VCaP (cell line): ENCODE measurements around the gene RNF150.
"Not testable (repeated sequence)": the region's sequence is repeated elsewhere in the genome, so short reads cannot be mapped to it uniquely, and the experiment has no call there.

Experiments used
- H3K27ac ChIP-seq: fragments of 450-650 bp; 2 replicates; pipeline ENCODE4 v1.5.1; 2017
- TF ChIP-seq, protein P1 (sequence below): fragments of 450-650 bp; conservative IDR thresholded peaks from 2 replicates; pipeline ENCODE4 v1.5.1; 2017; ENCODE audit warnings: mild to moderate bottlenecking, moderate library complexity

RNF150 gene

DNA sequence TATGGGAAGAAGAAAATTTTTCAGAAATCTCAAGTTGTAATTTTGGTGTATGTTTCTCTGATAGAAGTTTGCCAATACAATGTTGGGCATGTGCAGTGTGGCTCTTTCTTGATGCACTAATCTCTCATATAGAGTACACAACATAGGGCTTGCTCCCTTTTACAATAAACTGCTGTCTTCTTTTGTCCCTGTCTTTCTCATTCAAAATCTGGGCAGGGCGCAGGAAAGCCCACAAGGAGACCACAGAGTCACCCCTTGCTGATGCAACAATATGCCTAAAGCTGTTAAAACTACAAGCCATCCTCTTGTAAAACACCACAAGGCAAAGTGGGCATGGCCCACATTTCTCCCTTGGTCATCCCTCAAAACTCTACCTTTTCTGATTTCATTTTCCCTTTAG is 313.7 kb downstream of the RNF150 start:
- TF ChIP-seq, protein P1, sequence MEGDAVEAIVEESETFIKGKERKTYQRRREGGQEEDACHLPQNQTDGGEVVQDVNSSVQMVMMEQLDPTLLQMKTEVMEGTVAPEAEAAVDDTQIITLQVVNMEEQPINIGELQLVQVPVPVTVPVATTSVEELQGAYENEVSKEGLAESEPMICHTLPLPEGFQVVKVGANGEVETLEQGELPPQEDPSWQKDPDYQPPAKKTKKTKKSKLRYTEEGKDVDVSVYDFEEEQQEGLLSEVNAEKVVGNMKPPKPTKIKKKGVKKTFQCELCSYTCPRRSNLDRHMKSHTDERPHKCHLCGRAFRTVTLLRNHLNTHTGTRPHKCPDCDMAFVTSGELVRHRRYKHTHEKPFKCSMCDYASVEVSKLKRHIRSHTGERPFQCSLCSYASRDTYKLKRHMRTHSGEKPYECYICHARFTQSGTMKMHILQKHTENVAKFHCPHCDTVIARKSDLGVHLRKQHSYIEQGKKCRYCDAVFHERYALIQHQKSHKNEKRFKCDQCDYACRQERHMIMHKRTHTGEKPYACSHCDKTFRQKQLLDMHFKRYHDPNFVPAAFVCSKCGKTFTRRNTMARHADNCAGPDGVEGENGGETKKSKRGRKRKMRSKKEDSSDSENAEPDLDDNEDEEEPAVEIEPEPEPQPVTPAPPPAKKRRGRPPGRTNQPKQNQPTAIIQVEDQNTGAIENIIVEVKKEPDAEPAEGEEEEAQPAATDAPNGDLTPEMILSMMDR = no peak
- no peak overlapping the region for H3K27ac ChIP-seq

DNA sequence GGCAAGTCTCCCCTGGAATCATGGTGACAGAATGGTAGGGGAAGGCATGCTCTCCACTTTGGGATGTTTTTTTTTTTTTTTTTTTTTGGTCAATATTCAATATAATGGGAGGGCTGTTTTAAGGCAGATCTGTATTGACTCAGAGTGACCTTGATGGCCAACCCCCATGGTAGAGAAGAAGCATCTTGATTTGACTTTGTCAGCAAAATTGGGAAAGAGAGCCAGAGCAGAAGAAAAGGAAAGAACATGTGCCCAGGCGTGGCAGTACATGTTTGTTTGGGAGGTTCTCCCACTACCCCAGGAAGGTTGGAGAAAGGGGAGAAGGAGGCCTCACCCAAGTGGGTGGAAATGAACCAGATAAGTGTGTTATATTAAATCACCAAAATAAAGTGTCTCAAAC is 314.8 kb downstream of the RNF150 start:
- no peak overlapping the region for H3K27ac ChIP-seq
- TF ChIP-seq, protein P1 = no peak

DNA sequence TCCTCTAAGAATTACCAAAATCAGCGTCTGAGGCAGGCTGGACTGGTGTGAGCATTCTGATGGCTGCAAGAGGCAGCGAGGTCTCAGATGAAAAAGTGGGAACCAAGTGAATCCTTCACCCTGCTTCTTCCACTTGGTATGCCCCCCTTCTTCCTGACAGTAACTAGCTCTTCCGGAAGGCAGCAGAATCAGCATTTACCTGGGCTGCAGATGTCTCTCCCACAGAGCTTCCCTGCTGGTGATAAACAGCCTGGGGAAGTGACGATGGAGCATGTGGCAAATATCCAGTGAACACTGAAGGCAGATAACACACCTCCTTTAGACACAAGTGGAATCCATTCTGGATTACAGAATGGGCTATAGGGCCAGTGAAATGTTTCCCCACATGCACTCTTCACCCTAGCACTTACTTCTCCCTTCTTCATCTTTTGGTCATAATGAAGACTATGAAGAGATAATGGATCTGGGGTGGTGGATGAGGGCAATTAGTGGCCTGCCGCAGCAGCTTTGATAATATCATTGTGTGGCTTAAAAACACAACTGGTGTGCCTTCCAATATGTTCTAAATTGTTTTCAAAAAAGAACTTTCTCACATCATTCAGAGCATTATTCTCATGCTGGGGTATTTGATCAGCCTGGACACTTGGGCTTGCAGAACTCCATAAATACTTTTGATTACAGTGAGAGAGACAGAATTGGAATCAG is 316.3 kb downstream of the RNF150 start:
- TF ChIP-seq, protein P1 = no peak
- H3K27ac ChIP-seq = no peak overlapping the region

DNA sequence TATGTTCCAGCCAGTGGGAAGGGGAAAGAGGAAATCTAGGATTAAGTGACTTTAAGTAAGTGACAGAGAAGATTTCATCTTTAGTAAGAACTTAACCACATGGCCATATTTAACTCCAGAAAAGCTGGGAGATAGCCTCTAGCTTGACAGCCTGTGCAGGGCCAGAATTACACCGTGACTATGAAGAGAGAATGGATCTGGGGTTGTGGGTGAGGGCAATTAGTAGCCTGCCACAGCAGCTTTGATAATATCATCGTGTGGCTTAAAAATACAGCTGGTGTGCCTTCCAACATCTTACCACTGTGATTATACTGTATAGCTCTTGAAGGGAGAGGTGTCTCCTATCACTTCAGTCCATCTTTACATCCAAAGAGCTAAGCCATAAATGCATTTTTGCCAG is 319.5 kb downstream of the RNF150 start:
- no peak overlapping the region for H3K27ac ChIP-seq
- TF ChIP-seq, protein P1 = no peak

DNA sequence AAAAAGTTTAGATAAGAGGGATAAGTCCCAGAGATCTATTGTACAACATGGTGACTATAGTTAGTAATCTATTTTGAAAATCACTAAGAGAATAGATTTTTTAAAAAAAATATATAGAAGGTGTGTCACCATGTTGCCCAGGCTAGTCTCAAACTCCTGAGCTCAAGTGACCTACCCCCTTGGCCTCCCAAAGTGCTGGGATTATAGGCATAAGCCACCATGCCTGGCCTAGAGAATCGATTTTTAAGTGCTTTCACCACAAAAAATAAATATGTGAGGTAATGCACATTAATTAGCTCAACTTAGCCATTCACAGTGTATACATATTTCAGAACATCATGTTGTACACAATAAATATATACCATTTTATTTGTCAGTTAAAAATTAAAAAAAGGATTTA is 320.4 kb downstream of the RNF150 start:
- TF ChIP-seq, protein P1 = no peak
- H3K27ac ChIP-seq = no peak overlapping the region

DNA sequence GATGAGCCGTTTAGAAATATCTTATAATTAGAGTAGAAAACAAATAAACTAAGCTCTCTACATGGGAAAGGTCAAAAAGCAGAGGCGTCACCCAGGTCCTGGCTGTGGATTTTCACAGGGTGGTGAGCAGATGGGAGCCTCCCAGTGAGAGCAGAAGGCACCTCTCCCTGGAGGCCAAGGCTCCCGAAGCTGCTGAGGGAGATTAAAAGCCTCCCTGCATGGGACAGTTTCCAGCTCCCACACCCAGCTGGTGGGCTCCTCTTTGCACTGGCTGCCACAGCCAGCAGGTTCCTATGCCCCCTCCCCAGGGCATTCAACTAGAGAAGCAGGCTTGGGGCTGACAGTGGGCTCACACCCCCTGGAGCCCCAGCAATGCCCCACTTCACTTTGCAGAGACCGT is 321.8 kb downstream of the RNF150 start:
- no peak overlapping the region for H3K27ac ChIP-seq
- TF ChIP-seq, protein P1 = no peak

DNA sequence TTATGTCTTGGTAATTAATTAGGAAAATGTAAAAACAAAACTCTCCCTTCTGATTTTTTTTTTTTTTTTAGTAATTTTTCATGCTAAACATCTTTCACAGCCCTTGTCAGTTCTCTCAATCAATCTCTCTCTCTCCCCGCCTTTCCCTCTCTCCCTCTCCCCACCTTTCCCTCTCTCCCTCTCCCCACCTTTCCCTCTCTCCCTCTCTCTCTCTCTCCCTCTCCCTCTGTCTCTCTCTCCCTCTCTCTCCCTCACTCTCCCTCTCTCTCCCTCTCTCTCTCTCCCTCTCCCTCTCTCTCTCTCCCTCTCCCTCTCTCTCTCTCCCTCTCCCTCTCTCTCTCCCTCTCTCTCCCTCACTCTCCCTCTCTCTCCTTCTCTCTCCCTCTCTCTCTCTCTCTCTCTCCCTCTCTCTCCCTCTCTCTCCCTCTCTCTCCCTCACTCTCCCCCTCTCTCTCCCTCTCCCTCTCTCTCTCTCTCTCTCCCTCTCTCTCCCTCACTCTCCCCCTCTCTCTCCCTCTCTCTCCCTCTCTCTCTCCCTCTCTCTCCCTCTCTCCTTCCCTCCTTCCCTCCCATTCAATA is 322.6 kb downstream of the RNF150 start:
- H3K27ac ChIP-seq = not testable (repeated sequence)
